GM23338 (cell line): ENCODE measurements around the gene TEX101.

Source experiments
- CREB1 ChIP-seq: fragments of 250-450 bp; sonication (Bioruptor Pico); IDR thresholded peaks from 2 replicates; pipeline ENCODE4 v1.5.0; 2020; ENCODE audit warnings: low read depth, mild to moderate bottlenecking, moderate library complexity
- CTCF ChIP-seq, 2 experiments: fragments of 200-600 bp in 1 of 2; sonication (generic) in 1 of 2; conservative IDR thresholded peaks; 2 replicates each; pipeline versions ENCODE4 v1.5.1 to v1.6.1; 2016 to 2017; ENCODE audit warnings: antibody characterized with exemption in 2 of 2, low read depth in 2 of 2, mild to moderate bottlenecking in 2 of 2, moderate library complexity in 1 of 2
- EZH2 ChIP-seq: fragments of 200-600 bp; sonication (generic); IDR thresholded peaks from one replicate; pipeline ENCODE4 v1.8.0; 2017; ENCODE audit warnings: antibody characterized with exemption, mild to moderate bottlenecking, low read depth; ENCODE audit not compliant: unreplicated experiment
- POLR2AphosphoS5 ChIP-seq: IDR thresholded peaks from 2 replicates; pipeline ENCODE4 v1.6.1; 2016; ENCODE audit warnings: antibody characterized with exemption, low read depth
- REST ChIP-seq: IDR thresholded peaks from one replicate; pipeline ENCODE4 v1.6.1; 2018; ENCODE audit warnings: antibody characterized with exemption; ENCODE audit not compliant: unreplicated experiment
- STAT1 ChIP-seq: IDR thresholded peaks from one replicate; pipeline ENCODE4 v1.6.1; 2016; ENCODE audit warnings: antibody characterized with exemption; ENCODE audit not compliant: unreplicated experiment
- ZNF114 ChIP-seq: fragments of 250-450 bp; sonication (Bioruptor Pico); IDR thresholded peaks from 2 replicates; pipeline ENCODE4 v1.5.0; 2020; ENCODE audit warnings: mild to moderate bottlenecking, moderate library complexity

GRCh38 chr19:43462785-43463380 is 48.2 kb downstream of the TEX101 start:
- TF ChIP-seq EZH2 = no peak
- no peak for TF ChIP-seq CTCF (conservative IDR thresholded peaks at IDR 0.05; ENCODE audit: low read depth in 2 of 2)
- TF ChIP-seq REST = no peak
- no peak for TF ChIP-seq ZNF114 (CRISPR knock-in tag)
- TF ChIP-seq POLR2AphosphoS5 = peak; percentile 78
- peak; percentile 24; the same call in 1 of the 2 replicates for TF ChIP-seq CREB1 (CRISPR knock-in tag)
- no peak for TF ChIP-seq STAT1
